ENCODE measurements around the gene SLC12A2. TPM values are rescaled to one million over a fixed set of nuclear protein-coding genes. Genes with fewer than 3 reads are reported as not detected.

Gene SLC12A2
- total and polyA plus RNA-seq, 2 donors (not counting 1 experiment from before 2014, with no cell fraction given) = 3.1 to 28.7 TPM

DNA sequence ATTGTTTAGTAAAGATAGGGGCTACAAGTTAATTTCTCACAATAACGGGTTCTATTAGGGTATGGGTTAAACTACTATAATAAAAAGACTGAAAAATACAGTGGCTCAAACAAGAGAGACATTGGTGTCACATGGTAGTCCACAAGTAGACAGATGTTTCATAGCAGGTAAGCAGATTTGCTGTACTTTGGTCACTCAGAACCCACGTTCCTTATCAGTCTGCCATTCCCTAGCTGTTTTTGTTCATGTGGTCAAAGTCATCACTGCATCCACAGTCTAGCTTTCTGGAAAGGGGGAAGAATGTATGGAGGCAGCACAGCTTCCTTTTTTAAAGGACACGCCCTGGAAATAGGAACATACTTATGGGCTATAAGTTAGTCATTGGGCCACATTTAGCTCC is 73.0 kb downstream of the SLC12A2 start:
- Histone ChIP-seq H2AFZ (ENCODE audit: insufficient read depth, low read depth, low read length, poor library complexity, severe bottlenecking) (no peak overlapping the region), H3K4me3 (ENCODE audit: control extremely low read depth in 1 of 5, extremely low read depth in 1 of 5, insufficient read depth in 1 of 5, low read depth in 2 of 5, low read length in 4 of 5) (no peak overlapping the region), H3K27me3 (replicated peaks in 1 of 4; ENCODE audit: control extremely low read depth in 1 of 4, control insufficient read depth in 3 of 4, insufficient read depth in 4 of 4, low read length in 3 of 4) (no peaks in the 10 kb centered on the region), H3K79me2 (ENCODE audit: control insufficient read depth, insufficient read depth, low read length) (no peaks in the 10 kb centered on the region), H3K4me2 (replicated peaks; ENCODE audit: low read depth, low read length, poor library complexity, severe bottlenecking) (no peak overlapping the region), H3K4me1 (ENCODE audit: control insufficient read depth in 2 of 2, insufficient read depth in 2 of 2, low read length in 2 of 2) (no peaks in the 10 kb centered on the region), H3K9ac (ENCODE audit: low read length) (no peak overlapping the region), H3K36me3 (replicated peaks in 1 of 2; ENCODE audit: control extremely low read depth in 1 of 2, control insufficient read depth in 1 of 2, extremely low read depth in 1 of 2, insufficient read depth in 2 of 2, low read length in 1 of 2) (peaks cover 0 to 54% of the 10 kb centered on the region in 2 experiments), H4K20me1 (ENCODE audit: control insufficient read depth, insufficient read depth, low read length, poor library complexity, severe bottlenecking) (no peaks in the 10 kb centered on the region), H3K9me3 (ENCODE audit: control extremely low read depth in 1 of 3, control insufficient read depth in 2 of 3, insufficient read depth in 1 of 3, low read length in 2 of 3) (no peaks in the 10 kb centered on the region), H3K27ac (ENCODE audit: low read length in 2 of 2) (no peak overlapping the region)
- intact Hi-C loops (cut with micrococcal nuclease) = no loop called here
- ChIA-PET CTCF (no interaction called here), POLR2A (no interaction called here)
- no peak overlapping the region for H3K4me3 Mint-ChIP-seq
- no peak overlapping the region for H3K27ac Mint-ChIP-seq
- TF ChIP-seq CTCF (IDR thresholded peaks at IDR 0.05) (no peak), EZH2 (IDR thresholded peaks at IDR 0.05; ENCODE audit: borderline replicate concordance, insufficient read depth, low read depth, low read length, poor library complexity, severe bottlenecking) (no peak)
- peaks cover 5% of the 10 kb centered on the region for H3K9me3 Mint-ChIP-seq (ENCODE audit: insufficient read depth)
- H3K4me1 Mint-ChIP-seq = no peaks in the 10 kb centered on the region
- DNase-seq (no peak), ATAC-seq (ENCODE audit: low read depth) (no peak)
- no peaks in the 10 kb centered on the region for H3K27me3 Mint-ChIP-seq
- WGBS (ENCODE audit: insufficient coverage) = 93% methylated on average over 2 of the region's 3 CpGs

DNA sequence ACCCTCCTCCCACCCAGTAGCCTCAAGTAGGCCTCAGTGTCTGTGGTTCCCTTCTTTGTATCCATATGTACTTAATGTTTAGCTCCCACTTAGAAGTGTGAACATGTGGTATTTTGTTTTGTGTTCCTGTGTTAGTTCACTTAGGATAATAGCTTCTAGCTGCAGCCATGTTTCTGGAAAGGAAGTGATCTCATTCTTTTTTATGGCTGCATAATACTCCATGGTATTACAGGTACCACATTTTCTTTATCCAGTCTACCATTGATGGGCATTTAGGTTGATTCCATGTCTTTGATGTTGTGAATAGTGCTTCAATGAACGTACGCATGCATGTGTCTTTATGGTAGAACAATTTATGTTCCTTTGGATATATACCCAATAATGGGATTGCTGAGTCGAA is 74.8 kb downstream of the SLC12A2 start:
- H3K36me3 ChIP-seq (replicated peaks in 1 of 2; ENCODE audit: control extremely low read depth in 1 of 2, control insufficient read depth in 1 of 2, extremely low read depth in 1 of 2, insufficient read depth in 2 of 2, low read length in 1 of 2) = peaks cover 0 to 52% of the 10 kb centered on the region in 2 experiments
- H3K27ac ChIP-seq (ENCODE audit: low read length in 2 of 2) = no peak overlapping the region
- Mint-ChIP-seq H3K9me3 (ENCODE audit: insufficient read depth) (peaks cover 5% of the 10 kb centered on the region), H3K27ac (no peak overlapping the region), H3K4me3 (no peak overlapping the region), H3K4me1 (no peaks in the 10 kb centered on the region), H3K27me3 (no peaks in the 10 kb centered on the region)
- no peaks in the 10 kb centered on the region for H3K9me3 ChIP-seq (ENCODE audit: control extremely low read depth in 1 of 3, control insufficient read depth in 2 of 3, insufficient read depth in 1 of 3, low read length in 2 of 3)
- DNase-seq = no peak
- H3K27me3 ChIP-seq (replicated peaks in 1 of 4; ENCODE audit: control extremely low read depth in 1 of 4, control insufficient read depth in 3 of 4, insufficient read depth in 4 of 4, low read length in 3 of 4) = no peaks in the 10 kb centered on the region
- POLR2A ChIA-PET = no interaction called here
- 100% methylated on average over 2 of the region's 3 CpGs for WGBS (ENCODE audit: insufficient coverage)
- H3K4me1 ChIP-seq (ENCODE audit: control insufficient read depth in 2 of 2, insufficient read depth in 2 of 2, low read length in 2 of 2) = no peaks in the 10 kb centered on the region
- no peak overlapping the region for H2AFZ ChIP-seq (ENCODE audit: insufficient read depth, low read depth, low read length, poor library complexity, severe bottlenecking)
- no peak for TF ChIP-seq CTCF (IDR thresholded peaks at IDR 0.05)
- no peak for TF ChIP-seq EZH2 (IDR thresholded peaks at IDR 0.05; ENCODE audit: borderline replicate concordance, insufficient read depth, low read depth, low read length, poor library complexity, severe bottlenecking)
- no peak overlapping the region for H3K9ac ChIP-seq (ENCODE audit: low read length)
- no peak overlapping the region for H3K4me3 ChIP-seq (ENCODE audit: control extremely low read depth in 1 of 5, extremely low read depth in 1 of 5, insufficient read depth in 1 of 5, low read depth in 2 of 5, low read length in 4 of 5)
- intact Hi-C loops (cut with micrococcal nuclease) = no loop called here
- no peaks in the 10 kb centered on the region for H3K79me2 ChIP-seq (ENCODE audit: control insufficient read depth, insufficient read depth, low read length)
- CTCF ChIA-PET = no interaction called here
- no peaks in the 10 kb centered on the region for H4K20me1 ChIP-seq (ENCODE audit: control insufficient read depth, insufficient read depth, low read length, poor library complexity, severe bottlenecking)
- H3K4me2 ChIP-seq (replicated peaks; ENCODE audit: low read depth, low read length, poor library complexity, severe bottlenecking) = no peak overlapping the region
- ATAC-seq (ENCODE audit: low read depth) = no peak
